Pericardium fibroblast (primary cell): ENCODE measurements around the gene SH3GL2. TPM values are rescaled to one million over a fixed set of nuclear protein-coding genes. Genes with fewer than 3 reads are reported as not detected.

Experiments
- total RNA-seq: library from RNA; depleted of rRNA; stranded (reverse); fragments of >200 nt; gene quantifications from 2 replicates; pipeline ENCODE4 v1.2.3, GENCODE V29; 2015

SH3GL2 gene
- total RNA-seq: not detected in 2 replicates

DNA sequence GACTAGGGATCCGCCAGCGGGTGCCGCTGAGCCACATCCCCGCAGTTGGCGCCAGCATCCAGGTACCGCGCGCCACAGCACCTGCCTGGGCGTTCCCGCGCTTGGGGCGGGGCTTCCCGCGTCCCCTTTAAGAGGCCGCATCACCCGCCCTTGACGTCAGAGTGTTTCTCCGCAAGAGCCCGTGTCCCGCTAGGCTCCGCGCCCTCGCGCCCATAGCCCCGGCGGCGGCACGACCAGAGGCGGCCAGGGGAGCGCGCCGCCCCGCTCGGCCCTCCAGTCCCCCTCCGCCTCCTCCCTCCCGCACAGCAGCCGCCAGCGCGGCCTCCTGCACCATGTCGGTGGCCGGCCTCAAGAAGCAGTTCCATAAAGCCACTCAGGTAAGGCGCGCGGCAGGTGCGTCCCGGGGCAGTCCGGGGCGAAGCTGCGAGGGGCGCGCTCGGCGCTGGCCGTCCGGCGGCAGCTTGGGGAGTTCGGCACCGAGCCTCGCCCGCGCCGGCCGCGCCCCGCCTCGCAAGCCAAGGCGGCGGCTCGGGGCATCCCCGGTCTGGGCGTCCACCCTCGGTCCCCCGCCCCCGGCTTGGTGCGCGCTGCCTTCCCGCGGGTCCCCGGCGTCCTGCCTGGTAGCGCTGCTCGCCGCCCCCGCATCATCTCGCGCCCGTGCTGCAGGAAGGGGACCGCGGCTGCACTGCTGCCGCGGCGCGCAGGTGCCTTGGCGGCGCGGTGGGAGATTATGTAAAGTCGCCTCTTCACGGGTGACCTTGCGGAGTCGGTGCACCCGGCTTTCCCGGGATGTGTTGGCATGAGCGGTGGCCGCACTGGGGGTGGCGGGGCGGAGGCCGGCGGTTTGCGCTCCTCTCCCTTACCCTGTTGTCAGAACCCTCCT lies at the start of gene SH3GL2:
Gene SH3GL2 (plus strand): TSS at position 156 of the 883 bp plus-strand sequence.

